ENCODE data around the gene PEDS1.
"Not testable (repeated sequence)": the region's sequence is repeated elsewhere in the genome, so short reads cannot be mapped to it uniquely, and the experiment has no call there.

The PEDS1 gene

GRCh38 chr20:50165684-50166554, 12.4 kb upstream of the PEDS1 start:
- peak overlapping the region; percentile 17 for H3K4me3 ChIP-seq (replicated peaks; ENCODE audit: insufficient read depth, low read length)
- peak overlapping the region; percentile 25; the same call in 1 of the 2 replicates for H3K27ac ChIP-seq (replicated peaks)
- no peaks in the 10 kb centered on the region for H3K27me3 ChIP-seq (ENCODE audit: insufficient read depth, poor library complexity, severe bottlenecking)
- TF ChIP-seq SPI1 (IDR thresholded peaks at IDR 0.05; ENCODE audit: borderline replicate concordance, low read depth) = no peak
- TF ChIP-seq REST (IDR thresholded peaks at IDR 0.05; ENCODE audit: insufficient replicate concordance, low read depth) = no peak
- TF ChIP-seq POLR2AphosphoS5 (IDR thresholded peaks at IDR 0.05; ENCODE audit: low read depth) = peak; percentile 80
- TF ChIP-seq CTCF (IDR thresholded peaks at IDR 0.05; ENCODE audit: insufficient read depth, low read length) = no peak
- TF ChIP-seq GABPA (IDR thresholded peaks at IDR 0.05; ENCODE audit: low read depth) = no peak
- DNase-seq (ENCODE audit: low read depth in 1 of 2, low spot score in 1 of 2) = peak; percentile 92 to 94

- Histone ChIP-seq H3K27me3 (ENCODE audit: insufficient read depth, poor library complexity, severe bottlenecking) (no peaks in the 10 kb centered on the region), H3K4me3 (replicated peaks; ENCODE audit: insufficient read depth, low read length) (no peak overlapping the region), H3K27ac (replicated peaks) (no peak overlapping the region)
- DNase-seq (ENCODE audit: low read depth in 1 of 2, low spot score in 1 of 2) = peak in 1 of 2 experiments; percentile 25
- TF ChIP-seq SPI1 (IDR thresholded peaks at IDR 0.05; ENCODE audit: borderline replicate concordance, low read depth) = no peak
- TF ChIP-seq CTCF (IDR thresholded peaks at IDR 0.05; ENCODE audit: insufficient read depth, low read length) = no peak
- TF ChIP-seq POLR2AphosphoS5 (IDR thresholded peaks at IDR 0.05; ENCODE audit: low read depth) = no peak
- no peak for TF ChIP-seq GABPA (IDR thresholded peaks at IDR 0.05; ENCODE audit: low read depth)
- TF ChIP-seq REST (IDR thresholded peaks at IDR 0.05; ENCODE audit: insufficient replicate concordance, low read depth) = no peak
These were observed 10.2 kb upstream of the PEDS1 start for GRCh38 chr20:50163570-50164317.

DNA sequence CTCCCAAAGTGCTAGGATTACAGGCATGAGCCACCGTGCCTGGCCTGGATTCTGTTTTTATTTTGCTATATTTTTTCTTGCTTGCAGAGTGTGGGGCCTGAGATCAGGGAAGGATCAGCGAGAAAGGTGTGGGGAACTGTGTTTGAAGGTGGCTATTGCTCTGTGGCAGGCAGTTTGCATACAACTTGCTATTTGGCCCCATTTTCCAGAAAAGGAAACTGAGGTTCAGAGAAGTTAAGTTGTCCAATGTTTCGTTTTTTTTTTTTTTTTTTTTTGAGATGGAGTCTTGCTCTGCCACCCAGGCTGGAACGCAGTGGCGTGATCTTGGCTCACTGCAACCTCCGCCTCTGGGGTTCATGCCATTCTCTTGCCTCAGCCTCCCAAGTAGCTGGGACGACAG, 8.0 kb upstream of the PEDS1 start:
- H3K27ac ChIP-seq (replicated peaks); DNase-seq (ENCODE audit: low read depth in 1 of 2, low spot score in 1 of 2); H3K4me3 ChIP-seq (replicated peaks; ENCODE audit: insufficient read depth, low read length); H3K27me3 ChIP-seq (ENCODE audit: insufficient read depth, poor library complexity, severe bottlenecking): not testable (repeated sequence)

- Histone ChIP-seq H3K27me3 (ENCODE audit: insufficient read depth, poor library complexity, severe bottlenecking) (no peaks in the 10 kb centered on the region), H3K4me3 (replicated peaks; ENCODE audit: insufficient read depth, low read length) (peak overlapping the region; percentile 97), H3K27ac (replicated peaks) (peak overlapping the region; percentile 86)
- TF ChIP-seq CTCF (IDR thresholded peaks at IDR 0.05; ENCODE audit: insufficient read depth, low read length) = no peak
- TF ChIP-seq SPI1 (IDR thresholded peaks at IDR 0.05; ENCODE audit: borderline replicate concordance, low read depth) = no peak
- no peak for TF ChIP-seq REST (IDR thresholded peaks at IDR 0.05; ENCODE audit: insufficient replicate concordance, low read depth)
- no peak for TF ChIP-seq POLR2AphosphoS5 (IDR thresholded peaks at IDR 0.05; ENCODE audit: low read depth)
- TF ChIP-seq GABPA (IDR thresholded peaks at IDR 0.05; ENCODE audit: low read depth) = no peak
- DNase-seq (ENCODE audit: low read depth in 1 of 2, low spot score in 1 of 2) = no peak
These were observed 397 bp downstream of the PEDS1 start for GRCh38 chr20:50153153-50153499.

Data from HL-60 (cell line).